Fibroblast of mammary gland (primary cell): ENCODE measurements around the gene HES4.

ENCODE experiments used
- DNase-seq: peaks from one replicate; pipeline ENCODE4 v3.0.0-alpha.2; 2010; ENCODE audit warnings: low read depth
- H3K4me3 ChIP-seq: 2 replicates; pipeline ENCODE4 v1.5.1; 2011; ENCODE audit warnings: low read depth, mild to moderate bottlenecking, low read length, moderate library complexity; ENCODE audit not compliant: control insufficient read depth
- TF ChIP-seq, protein P1 (sequence below): conservative IDR thresholded peaks from 2 replicates; pipeline ENCODE4 v1.5.1; 2011; ENCODE audit warnings: low read depth, low read length, inconsistent platforms; ENCODE audit not compliant: control insufficient read depth, insufficient read depth

HES4 gene, protein sequence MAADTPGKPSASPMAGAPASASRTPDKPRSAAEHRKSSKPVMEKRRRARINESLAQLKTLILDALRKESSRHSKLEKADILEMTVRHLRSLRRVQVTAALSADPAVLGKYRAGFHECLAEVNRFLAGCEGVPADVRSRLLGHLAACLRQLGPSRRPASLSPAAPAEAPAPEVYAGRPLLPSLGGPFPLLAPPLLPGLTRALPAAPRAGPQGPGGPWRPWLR

GRCh38 chr1:999725-1000356, at the start of gene HES4:
TSS of gene HES4 (minus strand) at chr1:1000097. CDS start at chr1:999973, 124 bp downstream.
- TF ChIP-seq, protein P1, sequence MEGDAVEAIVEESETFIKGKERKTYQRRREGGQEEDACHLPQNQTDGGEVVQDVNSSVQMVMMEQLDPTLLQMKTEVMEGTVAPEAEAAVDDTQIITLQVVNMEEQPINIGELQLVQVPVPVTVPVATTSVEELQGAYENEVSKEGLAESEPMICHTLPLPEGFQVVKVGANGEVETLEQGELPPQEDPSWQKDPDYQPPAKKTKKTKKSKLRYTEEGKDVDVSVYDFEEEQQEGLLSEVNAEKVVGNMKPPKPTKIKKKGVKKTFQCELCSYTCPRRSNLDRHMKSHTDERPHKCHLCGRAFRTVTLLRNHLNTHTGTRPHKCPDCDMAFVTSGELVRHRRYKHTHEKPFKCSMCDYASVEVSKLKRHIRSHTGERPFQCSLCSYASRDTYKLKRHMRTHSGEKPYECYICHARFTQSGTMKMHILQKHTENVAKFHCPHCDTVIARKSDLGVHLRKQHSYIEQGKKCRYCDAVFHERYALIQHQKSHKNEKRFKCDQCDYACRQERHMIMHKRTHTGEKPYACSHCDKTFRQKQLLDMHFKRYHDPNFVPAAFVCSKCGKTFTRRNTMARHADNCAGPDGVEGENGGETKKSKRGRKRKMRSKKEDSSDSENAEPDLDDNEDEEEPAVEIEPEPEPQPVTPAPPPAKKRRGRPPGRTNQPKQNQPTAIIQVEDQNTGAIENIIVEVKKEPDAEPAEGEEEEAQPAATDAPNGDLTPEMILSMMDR: no peak
- DNase-seq: peak; percentile 83
- peak within 1 kb of the TSS; percentile 25 for H3K4me3 ChIP-seq

- TF ChIP-seq, protein P1: no peak
- no peak overlapping the region for H3K4me3 ChIP-seq
- DNase-seq: no peak
These were observed 48.9 kb upstream of the HES4 start for GRCh38 chr1:1048765-1049164.

DNA sequence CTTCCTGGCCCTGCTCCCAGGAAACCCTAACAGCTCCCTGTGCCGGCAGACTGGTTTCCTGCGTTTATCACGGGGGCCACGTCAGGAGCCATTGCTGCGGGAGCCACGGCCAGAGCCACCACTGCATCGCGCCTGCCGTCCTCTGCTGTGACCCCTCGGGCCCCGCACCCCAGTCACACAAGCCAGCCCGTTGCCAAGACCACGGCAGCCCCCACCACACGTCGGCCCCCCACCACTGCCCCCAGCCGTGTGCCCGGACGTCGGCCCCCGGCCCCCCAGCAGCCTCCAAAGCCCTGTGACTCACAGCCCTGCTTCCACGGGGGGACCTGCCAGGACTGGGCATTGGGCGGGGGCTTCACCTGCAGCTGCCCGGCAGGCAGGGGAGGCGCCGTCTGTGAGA, 48.1 kb upstream of the HES4 start:
- TF ChIP-seq, protein P1: no peak
- no peak overlapping the region for H3K4me3 ChIP-seq
- DNase-seq: no peak

DNA sequence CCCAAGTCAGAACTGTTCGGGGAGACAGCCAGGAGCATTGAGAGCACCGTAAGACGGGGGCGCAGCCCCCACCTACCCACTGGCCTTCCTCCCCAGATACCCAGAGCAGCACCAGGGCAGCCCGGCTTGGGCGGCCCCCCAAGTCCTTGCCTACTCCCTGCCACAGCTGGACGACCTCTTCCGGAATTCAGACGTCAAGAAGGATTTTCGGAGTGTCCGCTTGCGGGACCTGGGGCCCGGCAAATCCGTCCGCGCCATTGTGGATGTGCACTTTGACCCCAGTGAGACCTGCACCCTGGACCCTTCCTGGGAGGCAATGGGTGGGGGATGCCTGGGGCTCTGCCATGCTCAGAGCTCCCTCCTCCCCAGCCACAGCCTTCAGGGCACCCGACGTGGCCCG, 47.5 kb upstream of the HES4 start:
- no peak overlapping the region for H3K4me3 ChIP-seq
- DNase-seq: no peak
- TF ChIP-seq, protein P1: no peak

GRCh38 chr1:1046767-1047166, 46.9 kb upstream of the HES4 start:
- no peak for DNase-seq
- TF ChIP-seq, protein P1: no peak
- H3K4me3 ChIP-seq: no peak overlapping the region

- no peak for DNase-seq
- TF ChIP-seq, protein P1: no peak
These were observed 46.3 kb upstream of the HES4 start for GRCh38 chr1:1046243-1046642.

DNA sequence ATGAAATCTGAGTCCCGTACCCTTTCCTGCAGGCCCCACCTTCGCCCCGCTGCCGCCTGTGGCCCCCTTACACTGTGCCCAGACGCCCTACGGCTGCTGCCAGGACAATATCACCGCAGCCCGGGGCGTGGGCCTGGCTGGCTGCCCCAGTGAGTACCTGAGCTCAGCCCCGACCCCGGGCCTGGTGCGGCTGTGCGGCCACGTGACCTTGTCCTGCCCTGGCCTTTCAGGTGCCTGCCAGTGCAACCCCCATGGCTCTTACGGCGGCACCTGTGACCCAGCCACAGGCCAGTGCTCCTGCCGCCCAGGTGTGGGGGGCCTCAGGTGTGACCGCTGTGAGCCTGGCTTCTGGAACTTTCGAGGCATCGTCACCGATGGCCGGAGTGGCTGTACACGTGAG, 45.2 kb upstream of the HES4 start:
- no peak overlapping the region for H3K4me3 ChIP-seq
- no peak for DNase-seq
- TF ChIP-seq, protein P1: no peak

More at GRCh38 chr1:1046243-1046642, 46.3 kb upstream of the HES4 start:
- no peak overlapping the region for H3K4me3 ChIP-seq
